Islet precursor cell (in vitro differentiated cells): ENCODE results near the gene MIER3.

ENCODE experiments used
- DNase-seq: peaks from one replicate; pipeline ENCODE4 v3.0.0-alpha.2; 2018

The MIER3 gene

DNA sequence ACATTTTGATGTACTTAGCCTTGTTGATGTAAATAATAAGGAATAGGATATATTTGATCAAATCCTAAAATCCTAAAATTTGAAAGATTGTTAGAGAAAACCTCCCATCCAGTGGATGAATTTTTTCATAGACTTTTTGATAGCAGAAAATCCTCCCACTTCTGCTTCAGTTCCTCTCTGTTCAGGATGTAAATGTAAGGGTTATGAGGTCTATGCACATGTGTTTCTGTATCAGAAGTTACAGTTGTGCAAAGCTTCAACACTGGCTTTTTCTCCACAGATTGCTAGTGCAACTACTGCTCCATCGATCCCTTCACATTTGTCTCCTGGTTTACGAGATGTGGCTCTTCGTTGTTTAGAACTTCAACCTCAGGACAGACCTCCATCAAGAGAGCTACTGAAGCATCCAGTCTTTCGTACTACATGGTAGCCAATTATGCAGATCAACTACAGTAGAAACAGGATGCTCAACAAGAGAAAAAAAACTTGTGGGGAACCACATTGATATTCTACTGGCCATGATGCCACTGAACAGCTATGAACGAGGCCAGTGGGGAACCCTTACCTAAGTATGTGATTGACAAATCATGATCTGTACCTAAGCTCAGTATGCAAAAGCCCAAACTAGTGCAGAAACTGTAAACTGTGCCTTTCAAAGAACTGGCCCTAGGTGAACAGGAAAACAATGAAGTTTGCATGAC is 58.5 kb downstream of the MIER3 start:
- no peak for DNase-seq

DNA sequence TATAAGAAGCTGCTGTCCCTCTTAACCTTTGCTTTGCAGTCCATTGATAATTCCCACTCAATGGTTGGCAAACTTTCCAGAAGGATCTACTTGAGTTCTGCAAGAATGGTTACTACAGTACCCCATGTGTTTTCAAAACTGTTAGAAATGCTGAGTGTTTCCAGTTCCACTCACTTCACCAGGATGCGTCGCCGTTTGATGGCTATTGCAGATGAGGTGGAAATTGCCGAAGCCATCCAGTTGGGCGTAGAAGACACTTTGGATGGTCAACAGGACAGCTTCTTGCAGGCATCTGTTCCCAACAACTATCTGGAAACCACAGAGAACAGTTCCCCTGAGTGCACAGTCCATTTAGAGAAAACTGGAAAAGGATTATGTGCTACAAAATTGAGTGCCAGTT is 70.4 kb downstream of the MIER3 start:
- DNase-seq, result no peak

- DNase-seq, result no peak
Measured at GRCh38 chr5:56876327-56876726, 75.6 kb downstream of the MIER3 start.

- DNase-seq, result no peak
Measured at GRCh38 chr5:56873056-56873455, 78.9 kb downstream of the MIER3 start.

- no peak for DNase-seq
Measured at GRCh38 chr5:56871777-56872176, 80.1 kb downstream of the MIER3 start.
